Activated naive CD8-positive, alpha-beta T cell (primary cell): ENCODE data around the gene YJEFN3.

Source experiments
- H3K27ac Mint-ChIP-seq: one replicate; pipeline ENCODE4 v1.8.0; 2021; ENCODE audit warnings: mixed read lengths
- H3K27me3 Mint-ChIP-seq: one replicate; pipeline ENCODE4 v1.8.0; 2021; ENCODE audit warnings: mixed read lengths
- H3K36me3 Mint-ChIP-seq: one replicate; pipeline ENCODE4 v1.8.0; 2021; ENCODE audit warnings: mixed read lengths
- H3K4me1 Mint-ChIP-seq: one replicate; pipeline ENCODE4 v1.8.0; 2021; ENCODE audit warnings: low read depth, mixed read lengths
- H3K4me3 Mint-ChIP-seq: one replicate; pipeline ENCODE4 v1.8.0; 2021; ENCODE audit warnings: mild to moderate bottlenecking, mixed read lengths
- H3K9me3 Mint-ChIP-seq: one replicate; pipeline ENCODE4 v1.8.0; 2021; ENCODE audit warnings: low read depth, mixed read lengths

Gene YJEFN3

GRCh38 chr19:19528721-19529490 is at the start of gene YJEFN3:
Gene YJEFN3, plus strand, starts transcription at chr19:19528911. Its CDS starts 22 bp downstream, at chr19:19528933.
- H3K9me3 Mint-ChIP-seq = no peaks in the 10 kb centered on the region
- H3K4me1 Mint-ChIP-seq = peaks cover 14% of the 10 kb centered on the region
- no peaks in the 10 kb centered on the region for H3K27me3 Mint-ChIP-seq
- no peak within 1 kb of the TSS for H3K27ac Mint-ChIP-seq
- H3K4me3 Mint-ChIP-seq = no peak within 1 kb of the TSS
- no peaks in the 10 kb centered on the region for H3K36me3 Mint-ChIP-seq

GRCh38 chr19:19480688-19481087 is 48.0 kb upstream of the YJEFN3 start:
- no peak overlapping the region for H3K4me3 Mint-ChIP-seq

GRCh38 chr19:19482809-19483596 is 45.7 kb upstream of the YJEFN3 start:
- Mint-ChIP-seq H3K9me3 (no peaks in the 10 kb centered on the region), H3K4me1 (peaks cover 65% of the 10 kb centered on the region), H3K27ac (peak overlapping the region; percentile 73), H3K36me3 (no peaks in the 10 kb centered on the region), H3K27me3 (no peaks in the 10 kb centered on the region), H3K4me3 (no peak overlapping the region)

More at GRCh38 chr19:19480688-19481087, 48.0 kb upstream of the YJEFN3 start:
- H3K4me1 Mint-ChIP-seq = peaks cover 64% of the 10 kb centered on the region
- no peaks in the 10 kb centered on the region for H3K36me3 Mint-ChIP-seq
- H3K9me3 Mint-ChIP-seq = no peaks in the 10 kb centered on the region
- peak overlapping the region; percentile 64 for H3K27ac Mint-ChIP-seq
- H3K27me3 Mint-ChIP-seq = no peaks in the 10 kb centered on the region

GRCh38 chr19:19485161-19485997 is 43.3 kb upstream of the YJEFN3 start:
- no peak overlapping the region for H3K4me3 Mint-ChIP-seq
- peaks cover 75% of the 10 kb centered on the region for H3K4me1 Mint-ChIP-seq
- H3K9me3 Mint-ChIP-seq = no peaks in the 10 kb centered on the region
- H3K36me3 Mint-ChIP-seq = no peaks in the 10 kb centered on the region
- peak overlapping the region; percentile 75 for H3K27ac Mint-ChIP-seq
- no peaks in the 10 kb centered on the region for H3K27me3 Mint-ChIP-seq

- no peaks in the 10 kb centered on the region for H3K36me3 Mint-ChIP-seq
- no peaks in the 10 kb centered on the region for H3K9me3 Mint-ChIP-seq
- no peak overlapping the region for H3K4me3 Mint-ChIP-seq
- H3K4me1 Mint-ChIP-seq = peaks cover 73% of the 10 kb centered on the region
- no peaks in the 10 kb centered on the region for H3K27me3 Mint-ChIP-seq
- peak overlapping the region; percentile 75 for H3K27ac Mint-ChIP-seq
Measured at GRCh38 chr19:19485998-19486290, 42.8 kb upstream of the YJEFN3 start.

- H3K27me3 Mint-ChIP-seq = no peaks in the 10 kb centered on the region
- H3K4me1 Mint-ChIP-seq = peaks cover 69% of the 10 kb centered on the region
- H3K9me3 Mint-ChIP-seq = no peaks in the 10 kb centered on the region
- H3K36me3 Mint-ChIP-seq = no peaks in the 10 kb centered on the region
- no peak overlapping the region for H3K4me3 Mint-ChIP-seq
- peak overlapping the region; percentile 75 for H3K27ac Mint-ChIP-seq
Measured at GRCh38 chr19:19486343-19487076, 42.2 kb upstream of the YJEFN3 start.

GRCh38 chr19:19487077-19487949 is 41.4 kb upstream of the YJEFN3 start:
- Mint-ChIP-seq H3K36me3 (no peaks in the 10 kb centered on the region), H3K9me3 (no peaks in the 10 kb centered on the region), H3K4me1 (peaks cover 66% of the 10 kb centered on the region), H3K4me3 (peak overlapping the region; percentile 32), H3K27me3 (no peaks in the 10 kb centered on the region), H3K27ac (peak overlapping the region; percentile 93)

- Mint-ChIP-seq H3K27me3 (no peaks in the 10 kb centered on the region), H3K36me3 (no peaks in the 10 kb centered on the region), H3K4me3 (peak overlapping the region; percentile 58), H3K9me3 (no peaks in the 10 kb centered on the region), H3K27ac (peak overlapping the region; percentile 93), H3K4me1 (peaks cover 61% of the 10 kb centered on the region)
Measured at GRCh38 chr19:19487950-19488874, 40.5 kb upstream of the YJEFN3 start.

- Mint-ChIP-seq H3K27ac (peak overlapping the region; percentile 93), H3K9me3 (no peaks in the 10 kb centered on the region), H3K4me1 (peaks cover 58% of the 10 kb centered on the region)
Measured at GRCh38 chr19:19488875-19489690, 39.6 kb upstream of the YJEFN3 start.

GRCh38 chr19:19489804-19490204 is 38.9 kb upstream of the YJEFN3 start:
- no peaks in the 10 kb centered on the region for H3K36me3 Mint-ChIP-seq
- H3K27ac Mint-ChIP-seq = peak overlapping the region; percentile 93
- no peaks in the 10 kb centered on the region for H3K9me3 Mint-ChIP-seq
- H3K27me3 Mint-ChIP-seq = no peaks in the 10 kb centered on the region
- peak overlapping the region; percentile 58 for H3K4me3 Mint-ChIP-seq
- H3K4me1 Mint-ChIP-seq = peaks cover 59% of the 10 kb centered on the region

More at GRCh38 chr19:19488875-19489690, 39.6 kb upstream of the YJEFN3 start:
- no peaks in the 10 kb centered on the region for H3K36me3 Mint-ChIP-seq
- H3K27me3 Mint-ChIP-seq = no peaks in the 10 kb centered on the region
- H3K4me3 Mint-ChIP-seq = peak overlapping the region; percentile 58

- H3K36me3 Mint-ChIP-seq = no peaks in the 10 kb centered on the region
- H3K27ac Mint-ChIP-seq = peak overlapping the region; percentile 93
- peak overlapping the region; percentile 58 for H3K4me3 Mint-ChIP-seq
- H3K4me1 Mint-ChIP-seq = peaks cover 54% of the 10 kb centered on the region
- H3K27me3 Mint-ChIP-seq = no peaks in the 10 kb centered on the region
- H3K9me3 Mint-ChIP-seq = no peaks in the 10 kb centered on the region
Measured at GRCh38 chr19:19490214-19490968, 38.3 kb upstream of the YJEFN3 start.
